HG03354 (cell line): ENCODE results near the gene GPER1.
"Not testable (repeated sequence)": the region's sequence is repeated elsewhere in the genome, so short reads cannot be mapped to it uniquely, and the experiment has no call there.

Source experiments
- ATAC-seq: cut with Tn5 transposase; IDR thresholded peaks from one replicate; pipeline ENCODE4 v1.9.1; 2021; ENCODE audit warnings: mild to moderate bottlenecking; ENCODE audit not compliant: unreplicated experiment, poor library complexity, severe bottlenecking

GPER1 gene

GRCh38 chr7:1087952-1088920 is at the start of gene GPER1:
Gene GPER1, plus strand, starts transcription at chr7:1088113. Its CDS starts 3,616 bp downstream, at chr7:1091729.
- ATAC-seq: no peak

- not testable (repeated sequence) for ATAC-seq
These were observed 47.7 kb upstream of the GPER1 start for GRCh38 chr7:1040233-1040632.

- no peak for ATAC-seq
These were observed 47.1 kb upstream of the GPER1 start for GRCh38 chr7:1040790-1041189.

GRCh38 chr7:1041551-1042491 is 46.1 kb upstream of the GPER1 start:
- no peak for ATAC-seq

GRCh38 chr7:1042492-1042833 is 45.5 kb upstream of the GPER1 start:
- no peak for ATAC-seq

GRCh38 chr7:1043552-1044188 is 44.2 kb upstream of the GPER1 start:
- ATAC-seq: no peak

- peak; percentile 89 for ATAC-seq
These were observed 43.5 kb upstream of the GPER1 start, which contains the start of gene GPR146 for GRCh38 chr7:1044189-1045068. Gene GPR146, plus strand, starts transcription at chr7:1044546. Its CDS starts 12,970 bp downstream, at chr7:1057516.

- ATAC-seq: no peak
These were observed 42.5 kb upstream of the GPER1 start for GRCh38 chr7:1045069-1046063.

GRCh38 chr7:1046722-1047679 is 40.9 kb upstream of the GPER1 start:
- ATAC-seq: no peak

- ATAC-seq: no peak
These were observed 38.7 kb upstream of the GPER1 start for GRCh38 chr7:1049006-1049741.

- no peak for ATAC-seq
These were observed 38.1 kb upstream of the GPER1 start for GRCh38 chr7:1049801-1050200.

- ATAC-seq: no peak
These were observed 37.5 kb upstream of the GPER1 start for GRCh38 chr7:1050254-1050906.

- no peak for ATAC-seq
These were observed 36.8 kb upstream of the GPER1 start for GRCh38 chr7:1050956-1051690.

- ATAC-seq: no peak
These were observed 35.7 kb upstream of the GPER1 start for GRCh38 chr7:1052031-1052818.
